HepG2 (cell line): Measurements from ENCODE around the gene TBC1D14. TPM values are rescaled to one million over a fixed set of nuclear protein-coding genes. Genes with fewer than 3 reads are reported as not detected.

Experiments
- MAFF ChIP-seq: IDR thresholded peaks from 2 replicates; pipeline ENCODE4 v1.6.1; 2011; ENCODE audit warnings: low read depth, low read length, improper control_type of control experiment
- MTA3 ChIP-seq: sonication (generic); formaldehyde crosslinking; IDR thresholded peaks from 2 replicates; pipeline ENCODE4 v1.4.0; 2020; ENCODE audit warnings: missing genetic modification reagents
- RFXAP ChIP-seq: sonication (generic); formaldehyde crosslinking; IDR thresholded peaks from 2 replicates; pipeline ENCODE4 v1.4.0; 2020; ENCODE audit warnings: missing genetic modification reagents, borderline replicate concordance
- TOE1 ChIP-seq: sonication (generic); formaldehyde crosslinking; IDR thresholded peaks from 2 replicates; pipeline ENCODE4 v1.4.0; 2020; ENCODE audit warnings: mild to moderate bottlenecking, missing genetic modification reagents
- ZBTB38 ChIP-seq: sonication (generic); formaldehyde crosslinking; IDR thresholded peaks from 2 replicates; pipeline ENCODE4 v1.5.1; 2020; ENCODE audit warnings: mild to moderate bottlenecking, missing genetic modification reagents
- ZNF3 ChIP-seq: IDR thresholded peaks from 2 replicates; pipeline ENCODE4 v1.7.0; 2017; ENCODE audit warnings: inconsistent platforms
- ZNF333 ChIP-seq: sonication (generic); formaldehyde crosslinking; IDR thresholded peaks from 2 replicates; pipeline ENCODE4 v1.4.0; 2020; ENCODE audit warnings: mild to moderate bottlenecking, missing genetic modification reagents, borderline replicate concordance
- ZNF781 ChIP-seq: sonication (generic); formaldehyde crosslinking; IDR thresholded peaks from 2 replicates; pipeline ENCODE4 v1.5.1; 2020; ENCODE audit warnings: borderline replicate concordance, mild to moderate bottlenecking, missing genetic modification reagents; ENCODE audit errors: not compliant biosample characterization
- polyA plus RNA-seq, 8 experiments: library from polyadenylated mRNA; depleted of rRNA in 3 of 8; stranded (reverse) in 7 of 8; unstranded in 1 of 8; fragments of >200 nt; fragmentation: Illumina TruSeq in 4 of 8; extraction: Trizol in 4 of 8; gene quantifications; 2 replicates each; pipeline versions ENCODE4 v1.2.1 to v1.2.3, GENCODE V29; 2011 to 2016; ENCODE audit warnings: low read depth in 4 of 8, missing spikeins in 1 of 8, mixed read lengths in 1 of 8; ENCODE audit not compliant: insufficient read depth in 1 of 8
- total RNA-seq, 5 experiments: library from RNA; depleted of rRNA; stranded (reverse); fragments of >200 nt; fragmentation: Illumina TruSeq; extraction: Trizol; gene quantifications; 2 replicates each; pipeline ENCODE4 v1.2.3, GENCODE V29; 2016; ENCODE audit warnings: low read depth in 1 of 5
- TF ChIP-seq, protein P1 (sequence below): sonication (generic); formaldehyde crosslinking; IDR thresholded peaks from 2 replicates; pipeline ENCODE4 v1.4.0; 2020; ENCODE audit warnings: missing genetic modification reagents, borderline replicate concordance
- TF ChIP-seq, protein P2 (sequence below): IDR thresholded peaks from 2 replicates; pipeline ENCODE4 v1.6.1; 2016; ENCODE audit warnings: missing compliant biosample characterization, missing genetic modification reagents, borderline replicate concordance
- TF ChIP-seq, protein P3 (sequence below): sonication (generic); formaldehyde crosslinking; IDR thresholded peaks from 2 replicates; pipeline ENCODE4 v1.5.0; 2020; ENCODE audit warnings: mild to moderate bottlenecking, missing genetic modification reagents, borderline replicate concordance
- TF ChIP-seq, protein P4 (sequence below): sonication (generic); formaldehyde crosslinking; IDR thresholded peaks from 2 replicates; pipeline ENCODE4 v1.5.1; 2020; ENCODE audit warnings: missing genetic modification reagents, mild to moderate bottlenecking, borderline replicate concordance
- TF ChIP-seq, protein P5 (sequence below): sonication (generic); formaldehyde crosslinking; IDR thresholded peaks from 2 replicates; pipeline ENCODE4 v1.5.0; 2020; ENCODE audit warnings: missing genetic modification reagents, mild to moderate bottlenecking, borderline replicate concordance

TBC1D14 gene
- total and polyA plus RNA-seq, 2 of the 13 experiments (the other 11 are each of a cell fraction or from before 2014, with no cell fraction given), result 29.5 to 46.5 TPM

DNA sequence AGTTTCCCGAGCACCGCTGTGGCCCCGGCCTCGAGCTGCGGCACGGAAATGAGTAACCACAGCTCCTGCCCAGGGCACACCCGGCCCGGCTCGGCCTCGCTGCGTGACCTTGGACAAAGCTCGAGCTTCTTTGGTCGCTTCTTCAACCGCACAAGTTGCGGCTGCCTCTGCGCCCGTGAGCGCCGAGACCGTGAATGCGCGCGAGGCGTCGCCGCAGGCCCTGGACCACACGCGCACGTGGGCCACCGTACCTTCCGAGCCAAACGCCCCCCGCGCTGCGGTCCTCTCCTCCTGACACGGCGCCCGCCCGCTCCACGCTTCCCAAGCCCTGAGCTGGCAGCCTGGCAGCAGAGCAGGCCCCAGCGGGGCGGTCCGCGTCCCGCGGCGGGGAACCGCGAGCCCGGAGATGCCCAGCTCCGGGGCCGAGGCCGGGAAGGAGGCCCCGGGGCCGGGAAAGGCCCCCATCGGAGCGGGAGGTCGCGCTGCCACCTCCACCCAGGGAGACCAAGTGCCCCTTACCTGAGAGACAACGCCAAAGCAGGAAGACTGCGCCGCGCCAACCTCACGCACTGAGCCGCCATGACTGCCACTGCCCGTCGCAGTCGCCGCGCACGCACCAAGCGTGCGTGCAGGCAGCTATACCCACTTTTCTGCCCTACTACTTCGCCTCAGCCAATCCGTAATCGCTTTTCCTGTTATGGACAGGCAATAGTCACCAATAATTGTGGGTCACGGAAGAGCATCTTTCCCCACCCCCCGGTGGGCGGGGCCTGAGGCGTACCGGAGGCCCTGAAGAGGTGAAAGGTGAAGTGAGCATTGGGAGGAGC is 158.0 kb downstream of the TBC1D14 start, which contains the start of gene GRPEL1 (continued):
- TF ChIP-seq, protein P1, sequence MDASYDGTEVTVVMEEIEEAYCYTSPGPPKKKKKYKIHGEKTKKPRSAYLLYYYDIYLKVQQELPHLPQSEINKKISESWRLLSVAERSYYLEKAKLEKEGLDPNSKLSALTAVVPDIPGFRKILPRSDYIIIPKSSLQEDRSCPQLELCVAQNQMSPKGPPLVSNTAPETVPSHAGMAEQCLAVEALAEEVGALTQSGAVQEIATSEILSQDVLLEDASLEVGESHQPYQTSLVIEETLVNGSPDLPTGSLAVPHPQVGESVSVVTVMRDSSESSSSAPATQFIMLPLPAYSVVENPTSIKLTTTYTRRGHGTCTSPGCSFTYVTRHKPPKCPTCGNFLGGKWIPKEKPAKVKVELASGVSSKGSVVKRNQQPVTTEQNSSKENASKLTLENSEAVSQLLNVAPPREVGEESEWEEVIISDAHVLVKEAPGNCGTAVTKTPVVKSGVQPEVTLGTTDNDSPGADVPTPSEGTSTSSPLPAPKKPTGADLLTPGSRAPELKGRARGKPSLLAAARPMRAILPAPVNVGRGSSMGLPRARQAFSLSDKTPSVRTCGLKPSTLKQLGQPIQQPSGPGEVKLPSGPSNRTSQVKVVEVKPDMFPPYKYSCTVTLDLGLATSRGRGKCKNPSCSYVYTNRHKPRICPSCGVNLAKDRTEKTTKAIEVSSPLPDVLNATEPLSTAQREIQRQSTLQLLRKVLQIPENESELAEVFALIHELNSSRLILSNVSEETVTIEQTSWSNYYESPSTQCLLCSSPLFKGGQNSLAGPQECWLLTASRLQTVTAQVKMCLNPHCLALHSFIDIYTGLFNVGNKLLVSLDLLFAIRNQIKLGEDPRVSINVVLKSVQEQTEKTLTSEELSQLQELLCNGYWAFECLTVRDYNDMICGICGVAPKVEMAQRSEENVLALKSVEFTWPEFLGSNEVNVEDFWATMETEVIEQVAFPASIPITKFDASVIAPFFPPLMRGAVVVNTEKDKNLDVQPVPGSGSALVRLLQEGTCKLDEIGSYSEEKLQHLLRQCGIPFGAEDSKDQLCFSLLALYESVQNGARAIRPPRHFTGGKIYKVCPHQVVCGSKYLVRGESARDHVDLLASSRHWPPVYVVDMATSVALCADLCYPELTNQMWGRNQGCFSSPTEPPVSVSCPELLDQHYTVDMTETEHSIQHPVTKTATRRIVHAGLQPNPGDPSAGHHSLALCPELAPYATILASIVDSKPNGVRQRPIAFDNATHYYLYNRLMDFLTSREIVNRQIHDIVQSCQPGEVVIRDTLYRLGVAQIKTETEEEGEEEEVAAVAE (CRISPR knock-in tag), result no peak; the same call in 1 of the 2 replicates
- TF ChIP-seq ZNF333 (CRISPR knock-in tag), result no peak
- TF ChIP-seq, protein P2, sequence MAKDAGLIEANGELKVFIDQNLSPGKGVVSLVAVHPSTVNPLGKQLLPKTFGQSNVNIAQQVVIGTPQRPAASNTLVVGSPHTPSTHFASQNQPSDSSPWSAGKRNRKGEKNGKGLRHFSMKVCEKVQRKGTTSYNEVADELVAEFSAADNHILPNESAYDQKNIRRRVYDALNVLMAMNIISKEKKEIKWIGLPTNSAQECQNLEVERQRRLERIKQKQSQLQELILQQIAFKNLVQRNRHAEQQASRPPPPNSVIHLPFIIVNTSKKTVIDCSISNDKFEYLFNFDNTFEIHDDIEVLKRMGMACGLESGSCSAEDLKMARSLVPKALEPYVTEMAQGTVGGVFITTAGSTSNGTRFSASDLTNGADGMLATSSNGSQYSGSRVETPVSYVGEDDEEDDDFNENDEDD (CRISPR knock-in tag), result peak; percentile 23; the same call in 1 of the 2 replicates
- TF ChIP-seq TOE1, result no peak
- TF ChIP-seq, protein P3, sequence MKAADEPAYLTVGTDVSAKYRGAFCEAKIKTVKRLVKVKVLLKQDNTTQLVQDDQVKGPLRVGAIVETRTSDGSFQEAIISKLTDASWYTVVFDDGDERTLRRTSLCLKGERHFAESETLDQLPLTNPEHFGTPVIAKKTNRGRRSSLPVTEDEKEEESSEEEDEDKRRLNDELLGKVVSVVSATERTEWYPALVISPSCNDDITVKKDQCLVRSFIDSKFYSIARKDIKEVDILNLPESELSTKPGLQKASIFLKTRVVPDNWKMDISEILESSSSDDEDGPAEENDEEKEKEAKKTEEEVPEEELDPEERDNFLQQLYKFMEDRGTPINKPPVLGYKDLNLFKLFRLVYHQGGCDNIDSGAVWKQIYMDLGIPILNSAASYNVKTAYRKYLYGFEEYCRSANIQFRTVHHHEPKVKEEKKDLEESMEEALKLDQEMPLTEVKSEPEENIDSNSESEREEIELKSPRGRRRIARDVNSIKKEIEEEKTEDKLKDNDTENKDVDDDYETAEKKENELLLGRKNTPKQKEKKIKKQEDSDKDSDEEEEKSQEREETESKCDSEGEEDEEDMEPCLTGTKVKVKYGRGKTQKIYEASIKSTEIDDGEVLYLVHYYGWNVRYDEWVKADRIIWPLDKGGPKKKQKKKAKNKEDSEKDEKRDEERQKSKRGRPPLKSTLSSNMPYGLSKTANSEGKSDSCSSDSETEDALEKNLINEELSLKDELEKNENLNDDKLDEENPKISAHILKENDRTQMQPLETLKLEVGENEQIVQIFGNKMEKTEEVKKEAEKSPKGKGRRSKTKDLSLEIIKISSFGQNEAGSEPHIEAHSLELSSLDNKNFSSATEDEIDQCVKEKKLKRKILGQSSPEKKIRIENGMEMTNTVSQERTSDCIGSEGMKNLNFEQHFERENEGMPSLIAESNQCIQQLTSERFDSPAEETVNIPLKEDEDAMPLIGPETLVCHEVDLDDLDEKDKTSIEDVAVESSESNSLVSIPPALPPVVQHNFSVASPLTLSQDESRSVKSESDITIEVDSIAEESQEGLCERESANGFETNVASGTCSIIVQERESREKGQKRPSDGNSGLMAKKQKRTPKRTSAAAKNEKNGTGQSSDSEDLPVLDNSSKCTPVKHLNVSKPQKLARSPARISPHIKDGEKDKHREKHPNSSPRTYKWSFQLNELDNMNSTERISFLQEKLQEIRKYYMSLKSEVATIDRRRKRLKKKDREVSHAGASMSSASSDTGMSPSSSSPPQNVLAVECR (CRISPR knock-in tag), result peak; percentile 91
- TF ChIP-seq ZNF781 (CRISPR knock-in tag), result no peak
- TF ChIP-seq ZNF3 (CRISPR knock-in tag), result no peak
- TF ChIP-seq ZBTB38 (CRISPR knock-in tag), result 0 out of 2 replicates have a peak, but pooled peaks have one; percentile 11
- TF ChIP-seq RFXAP, result peak; percentile 97
- TF ChIP-seq MAFF, result no peak
- TF ChIP-seq, protein P4, sequence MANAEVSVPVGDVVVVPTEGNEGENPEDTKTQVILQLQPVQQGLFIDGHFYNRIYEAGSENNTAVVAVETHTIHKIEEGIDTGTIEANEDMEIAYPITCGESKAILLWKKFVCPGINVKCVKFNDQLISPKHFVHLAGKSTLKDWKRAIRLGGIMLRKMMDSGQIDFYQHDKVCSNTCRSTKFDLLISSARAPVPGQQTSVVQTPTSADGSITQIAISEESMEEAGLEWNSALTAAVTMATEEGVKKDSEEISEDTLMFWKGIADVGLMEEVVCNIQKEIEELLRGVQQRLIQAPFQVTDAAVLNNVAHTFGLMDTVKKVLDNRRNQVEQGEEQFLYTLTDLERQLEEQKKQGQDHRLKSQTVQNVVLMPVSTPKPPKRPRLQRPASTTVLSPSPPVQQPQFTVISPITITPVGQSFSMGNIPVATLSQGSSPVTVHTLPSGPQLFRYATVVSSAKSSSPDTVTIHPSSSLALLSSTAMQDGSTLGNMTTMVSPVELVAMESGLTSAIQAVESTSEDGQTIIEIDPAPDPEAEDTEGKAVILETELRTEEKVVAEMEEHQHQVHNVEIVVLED (CRISPR knock-in tag), result peak; percentile 88
- TF ChIP-seq MTA3, result no peak
- TF ChIP-seq, protein P5, sequence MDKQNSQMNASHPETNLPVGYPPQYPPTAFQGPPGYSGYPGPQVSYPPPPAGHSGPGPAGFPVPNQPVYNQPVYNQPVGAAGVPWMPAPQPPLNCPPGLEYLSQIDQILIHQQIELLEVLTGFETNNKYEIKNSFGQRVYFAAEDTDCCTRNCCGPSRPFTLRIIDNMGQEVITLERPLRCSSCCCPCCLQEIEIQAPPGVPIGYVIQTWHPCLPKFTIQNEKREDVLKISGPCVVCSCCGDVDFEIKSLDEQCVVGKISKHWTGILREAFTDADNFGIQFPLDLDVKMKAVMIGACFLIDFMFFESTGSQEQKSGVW, result no peak; the same call in 1 of the 2 replicates
